SU-DHL-6 (cell line): ENCODE results near the gene BCAS4.

Experiments used
- H2AFZ ChIP-seq: fragments of 200-600 bp; sonication (generic); 2 replicates; pipeline ENCODE4 v1.6.1; 2014; ENCODE audit warnings: low read depth, mild to moderate bottlenecking, moderate library complexity, mixed read lengths, antibody characterized with exemption, low read length; ENCODE audit not compliant: severe bottlenecking
- H3F3A ChIP-seq: fragments of 200-600 bp; shearing (Covaris generic); 2 replicates; pipeline ENCODE4 v1.6.0; 2016; ENCODE audit warnings: antibody characterized with exemption, mild to moderate bottlenecking; ENCODE audit not compliant: insufficient read depth
- H3K27ac ChIP-seq: fragments of 200-600 bp; sonication (generic); 2 replicates; pipeline ENCODE4 v1.5.1; 2016; ENCODE audit warnings: low read depth, mild to moderate bottlenecking, low read length, moderate library complexity, mixed read lengths
- H3K27me3 ChIP-seq: fragments of 200-600 bp; sonication (generic), shearing (Covaris generic); 2 replicates; pipeline ENCODE4 v1.6.0; 2014; ENCODE audit warnings: mild to moderate bottlenecking, low read length
- H3K36me3 ChIP-seq: fragments of 200-600 bp; sonication (generic); 2 replicates; pipeline ENCODE4 v1.6.1; 2014; ENCODE audit warnings: mild to moderate bottlenecking, low read length, mixed read lengths
- H3K4me2 ChIP-seq: fragments of 300-600, 200-600 bp; shearing (Covaris generic), sonication (generic); 2 replicates; pipeline ENCODE4 v1.6.0; 2014; ENCODE audit warnings: low read length, low read depth, mild to moderate bottlenecking; ENCODE audit not compliant: poor library complexity, severe bottlenecking
- H3K4me3 ChIP-seq: fragments of 200-600 bp; sonication (generic); 2 replicates; pipeline ENCODE4 v1.5.1; 2014; ENCODE audit warnings: antibody characterized with exemption, low read length, mild to moderate bottlenecking, mixed read lengths; ENCODE audit not compliant: insufficient read depth, poor library complexity, severe bottlenecking
- H3K79me2 ChIP-seq: fragments of 200-600 bp; sonication (generic); 2 replicates; pipeline ENCODE4 v1.6.1; 2014; ENCODE audit warnings: mild to moderate bottlenecking, low read length, moderate library complexity; ENCODE audit not compliant: insufficient read depth
- H3K9ac ChIP-seq: fragments of 200-600 bp; sonication (generic); 2 replicates; pipeline ENCODE4 v1.7.0; 2014; ENCODE audit warnings: mild to moderate bottlenecking, low read length
- H3K9me2 ChIP-seq: fragments of 200-600 bp; sonication (generic); replicated peaks from 2 replicates; pipeline ENCODE4 v1.6.1; 2014; ENCODE audit warnings: low read length; ENCODE audit not compliant: insufficient read depth
- H3K9me3 ChIP-seq: fragments of 200-600 bp; sonication (generic); 2 replicates; pipeline ENCODE4 v1.6.1; 2014; ENCODE audit warnings: low read length, mixed read lengths; ENCODE audit not compliant: insufficient read depth
- H4K20me1 ChIP-seq: fragments of 200-600 bp; sonication (generic); 2 replicates; pipeline ENCODE4 v1.6.1; 2014; ENCODE audit warnings: low read depth, mild to moderate bottlenecking, antibody characterized with exemption, low read length, moderate library complexity, mixed read lengths
- CTCF ChIP-seq: fragments of 200-600 bp; sonication (generic); IDR thresholded peaks from one replicate; pipeline ENCODE4 v1.5.1; 2017; ENCODE audit warnings: antibody characterized with exemption, mild to moderate bottlenecking, low read length, moderate library complexity; ENCODE audit not compliant: insufficient read depth, poor library complexity, severe bottlenecking
- EZH2phosphoT487 ChIP-seq: fragments of 200-600 bp; sonication (generic), shearing (Covaris generic); conservative IDR thresholded peaks from 2 replicates; pipeline ENCODE4 v1.6.1; 2018; ENCODE audit warnings: mild to moderate bottlenecking, antibody characterized with exemption, low read length, moderate library complexity, mixed read lengths

Gene BCAS4

GRCh38 chr20:50837532-50838321, 42.9 kb downstream of the BCAS4 start:
- no peaks in the 10 kb centered on the region for H3F3A ChIP-seq
- peaks cover 2% of the 10 kb centered on the region; the same call in 1 of the 2 replicates for H3K36me3 ChIP-seq
- H3K4me3 ChIP-seq = no peak overlapping the region
- TF ChIP-seq EZH2phosphoT487 (no peak), CTCF (no peak)
- no peaks in the 10 kb centered on the region for H3K9me2 ChIP-seq
- H3K9ac ChIP-seq = peak overlapping the region; percentile 35
- no peaks in the 10 kb centered on the region for H4K20me1 ChIP-seq
- H3K4me2 ChIP-seq = peak overlapping the region; percentile 39
- no peaks in the 10 kb centered on the region; the same call in 1 of the 2 replicates for H3K79me2 ChIP-seq
- no peak overlapping the region for H2AFZ ChIP-seq
- no peaks in the 10 kb centered on the region for H3K9me3 ChIP-seq
- H3K27me3 ChIP-seq = no peaks in the 10 kb centered on the region
- peak overlapping the region; percentile 78 for H3K27ac ChIP-seq

GRCh38 chr20:50838322-50838625, 43.4 kb downstream of the BCAS4 start:
- H3K9ac ChIP-seq = no peak overlapping the region
- no peak overlapping the region for H3K4me3 ChIP-seq
- no peaks in the 10 kb centered on the region for H3K9me3 ChIP-seq
- TF ChIP-seq CTCF (no peak), EZH2phosphoT487 (no peak)
- H3K4me2 ChIP-seq = no peak overlapping the region
- no peaks in the 10 kb centered on the region for H4K20me1 ChIP-seq
- H2AFZ ChIP-seq = no peak overlapping the region
- H3K36me3 ChIP-seq = no peaks in the 10 kb centered on the region; the same call in 1 of the 2 replicates
- H3K27ac ChIP-seq = peak overlapping the region; percentile 78
- H3K79me2 ChIP-seq = no peaks in the 10 kb centered on the region; the same call in 1 of the 2 replicates
- no peaks in the 10 kb centered on the region for H3K27me3 ChIP-seq
- H3F3A ChIP-seq = no peaks in the 10 kb centered on the region
- no peaks in the 10 kb centered on the region for H3K9me2 ChIP-seq

GRCh38 chr20:50838707-50839385, 44.0 kb downstream of the BCAS4 start:
- Histone ChIP-seq H3F3A (no peaks in the 10 kb centered on the region), H3K9ac (no peak overlapping the region), H4K20me1 (no peaks in the 10 kb centered on the region), H2AFZ (no peak overlapping the region), H3K27me3 (no peaks in the 10 kb centered on the region), H3K4me2 (no peak overlapping the region), H3K79me2 (no peaks in the 10 kb centered on the region; the same call in 1 of the 2 replicates), H3K36me3 (no peaks in the 10 kb centered on the region; the same call in 1 of the 2 replicates), H3K4me3 (no peak overlapping the region), H3K9me2 (no peaks in the 10 kb centered on the region), H3K9me3 (no peaks in the 10 kb centered on the region), H3K27ac (peak overlapping the region; percentile 27)
- no peak for TF ChIP-seq EZH2phosphoT487
- no peak for TF ChIP-seq CTCF
